Epithelial cell of esophagus (primary cell): Measurements from ENCODE around the gene REEP3.

Experiments used
- DNase-seq: peaks from one replicate; pipeline ENCODE4 v3.0.0; 2010; ENCODE audit warnings: low read depth
- H3K4me3 ChIP-seq: 2 replicates; pipeline ENCODE4 v1.5.1; 2011; ENCODE audit warnings: mild to moderate bottlenecking, low read length, control low read depth
- TF ChIP-seq, protein P1 (sequence below): IDR thresholded peaks from 2 replicates; pipeline ENCODE4 v1.5.1; 2011; ENCODE audit warnings: low read depth, mild to moderate bottlenecking, low read length, control low read depth, inconsistent platforms; ENCODE audit not compliant: insufficient read depth; ENCODE audit errors: missing control alignments

The REEP3 gene

GRCh38 chr10:63605197-63605967 lies 84.2 kb downstream of the REEP3 start:
- no peak for DNase-seq
- TF ChIP-seq, protein P1, sequence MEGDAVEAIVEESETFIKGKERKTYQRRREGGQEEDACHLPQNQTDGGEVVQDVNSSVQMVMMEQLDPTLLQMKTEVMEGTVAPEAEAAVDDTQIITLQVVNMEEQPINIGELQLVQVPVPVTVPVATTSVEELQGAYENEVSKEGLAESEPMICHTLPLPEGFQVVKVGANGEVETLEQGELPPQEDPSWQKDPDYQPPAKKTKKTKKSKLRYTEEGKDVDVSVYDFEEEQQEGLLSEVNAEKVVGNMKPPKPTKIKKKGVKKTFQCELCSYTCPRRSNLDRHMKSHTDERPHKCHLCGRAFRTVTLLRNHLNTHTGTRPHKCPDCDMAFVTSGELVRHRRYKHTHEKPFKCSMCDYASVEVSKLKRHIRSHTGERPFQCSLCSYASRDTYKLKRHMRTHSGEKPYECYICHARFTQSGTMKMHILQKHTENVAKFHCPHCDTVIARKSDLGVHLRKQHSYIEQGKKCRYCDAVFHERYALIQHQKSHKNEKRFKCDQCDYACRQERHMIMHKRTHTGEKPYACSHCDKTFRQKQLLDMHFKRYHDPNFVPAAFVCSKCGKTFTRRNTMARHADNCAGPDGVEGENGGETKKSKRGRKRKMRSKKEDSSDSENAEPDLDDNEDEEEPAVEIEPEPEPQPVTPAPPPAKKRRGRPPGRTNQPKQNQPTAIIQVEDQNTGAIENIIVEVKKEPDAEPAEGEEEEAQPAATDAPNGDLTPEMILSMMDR, result no peak
- H3K4me3 ChIP-seq, result no peak overlapping the region

DNA sequence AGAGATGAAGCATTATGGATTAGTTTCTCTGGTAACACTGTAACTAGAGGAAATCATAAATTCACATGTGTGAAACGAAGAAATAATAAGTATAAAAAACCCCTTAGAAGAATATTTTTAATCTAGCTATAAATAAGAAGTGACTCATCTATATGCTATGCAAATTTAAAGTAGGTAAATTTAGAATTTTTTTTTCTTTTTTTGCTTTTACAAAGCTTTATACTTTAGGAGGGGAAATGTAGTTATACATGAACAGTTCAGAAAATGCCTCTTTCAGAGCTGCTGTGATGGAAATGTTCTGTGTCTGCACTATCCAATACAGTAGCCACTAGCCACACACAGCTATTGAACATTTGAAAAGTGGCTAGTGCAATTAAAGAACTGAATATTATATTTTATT lies 87.3 kb downstream of the REEP3 start:
- DNase-seq, result no peak
- no peak overlapping the region for H3K4me3 ChIP-seq
- TF ChIP-seq, protein P1, result no peak

GRCh38 chr10:63611078-63611477 lies 89.9 kb downstream of the REEP3 start:
- no peak overlapping the region for H3K4me3 ChIP-seq
- TF ChIP-seq, protein P1, result no peak
- DNase-seq, result peak; percentile 38

DNA sequence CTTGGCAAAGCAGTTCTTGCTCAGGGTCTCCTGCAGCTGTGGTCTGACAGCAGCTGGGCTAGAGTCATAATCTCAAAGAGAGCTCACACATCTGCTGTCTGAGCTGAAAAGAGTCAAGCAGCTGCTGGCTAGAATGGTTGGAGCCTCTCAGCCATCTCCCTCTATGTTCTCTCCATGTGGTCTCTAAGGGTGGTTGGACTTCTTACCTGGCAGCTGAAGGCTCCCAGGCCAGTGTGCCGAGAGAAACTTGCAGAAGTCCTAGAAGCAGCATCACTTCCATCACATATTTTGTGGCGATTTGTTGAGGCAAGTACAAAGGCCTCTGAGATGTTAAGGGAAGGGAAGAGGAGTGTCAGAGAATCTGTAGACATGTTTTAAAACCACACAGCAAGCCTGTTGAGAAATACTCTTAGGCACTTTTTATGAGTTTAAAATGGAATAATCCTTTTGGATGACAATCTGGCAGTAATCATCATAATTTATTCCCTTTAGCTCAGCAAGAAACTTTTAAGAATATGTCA lies 93.2 kb downstream of the REEP3 start:
- TF ChIP-seq, protein P1, result no peak
- no peak overlapping the region for H3K4me3 ChIP-seq
- peak; percentile 28 for DNase-seq

GRCh38 chr10:63618552-63618951 lies 97.4 kb downstream of the REEP3 start:
- no peak overlapping the region for H3K4me3 ChIP-seq
- TF ChIP-seq, protein P1, result no peak
- DNase-seq, result peak; percentile 27

DNA sequence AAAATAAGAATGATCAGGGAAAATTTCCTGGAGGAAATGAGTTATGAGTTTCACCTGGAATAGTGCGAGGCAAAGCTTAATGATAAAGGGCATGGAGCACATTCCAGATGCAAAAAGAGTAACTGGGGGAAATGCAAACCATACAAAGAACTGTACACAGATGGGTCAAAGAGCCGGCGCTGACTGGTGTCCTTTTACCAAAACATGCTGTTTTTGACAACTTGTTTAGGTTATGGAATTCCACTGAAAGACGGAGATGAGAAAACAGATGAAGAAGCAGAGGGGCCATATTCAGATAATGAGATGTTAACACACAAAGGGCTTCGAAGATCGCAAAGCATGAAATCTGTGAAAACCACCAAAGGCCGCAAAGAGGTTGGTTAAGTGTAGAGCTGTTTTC lies 98.2 kb downstream of the REEP3 start:
- DNase-seq, result no peak
- TF ChIP-seq, protein P1, result no peak
- no peak overlapping the region for H3K4me3 ChIP-seq

DNA sequence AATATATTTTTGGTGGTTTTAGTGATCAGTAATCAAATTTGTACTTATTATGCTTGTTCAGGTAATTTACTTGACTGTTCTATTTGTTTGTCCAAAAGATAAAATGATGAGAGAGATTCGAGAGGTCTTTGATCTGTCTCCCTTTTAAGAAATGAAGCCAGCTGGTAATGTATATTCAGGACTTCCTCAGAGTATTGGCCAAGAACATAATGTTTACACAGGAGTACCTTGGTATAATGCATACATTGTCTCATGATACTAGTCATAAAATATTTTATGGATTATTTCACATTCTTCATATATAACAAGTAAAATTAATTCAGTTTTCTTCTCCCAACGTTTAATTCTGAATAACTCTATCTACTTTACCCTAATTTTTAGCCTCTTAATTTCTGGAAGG lies 100.9 kb downstream of the REEP3 start:
- no peak for DNase-seq
- no peak overlapping the region for H3K4me3 ChIP-seq
- TF ChIP-seq, protein P1, result no peak
